Measurements from ENCODE around the gene SNRNP70. TPM values are rescaled to one million over a fixed set of nuclear protein-coding genes. Genes with fewer than 3 reads are reported as not detected.
"Not testable (repeated sequence)": the region's sequence is repeated elsewhere in the genome, so short reads cannot be mapped to it uniquely, and the experiment has no call there.

SNRNP70 gene
- total RNA-seq, 1 donor from 2014 or later: 270 TPM

GRCh38 chr19:49073514-49074378 is 11.5 kb upstream of the SNRNP70 start:
- peak overlapping the region; percentile 60 for H3K4me3 Mint-ChIP-seq
- intact Hi-C loops (cut with micrococcal nuclease): no loop called here
- no peak for DNase-seq
- no peak overlapping the region for H3K27ac Mint-ChIP-seq
- H3K36me3 Mint-ChIP-seq (ENCODE audit: low read depth): peaks cover 2% of the 10 kb centered on the region
- peaks cover 7% of the 10 kb centered on the region for H3K9me3 Mint-ChIP-seq
- H3K27me3 Mint-ChIP-seq: peaks cover 41% of the 10 kb centered on the region
- peaks cover 6% of the 10 kb centered on the region for H3K4me1 Mint-ChIP-seq

- intact Hi-C loops (cut with micrococcal nuclease): loop anchor here (5.0 kb wide), 1 partner anchor 72 kb away; no protein-coding TSS in a partner anchor
- H3K4me3 Mint-ChIP-seq; H3K36me3 Mint-ChIP-seq (ENCODE audit: low read depth); H3K4me1 Mint-ChIP-seq; H3K9me3 Mint-ChIP-seq; H3K27ac Mint-ChIP-seq: not testable (repeated sequence)
- DNase-seq: peak; percentile 73
- peaks cover 32% of the 10 kb centered on the region for H3K27me3 Mint-ChIP-seq
Observed at GRCh38 chr19:49074869-49075268, 10.4 kb upstream of the SNRNP70 start.

- Mint-ChIP-seq H3K9me3 (peaks cover 4% of the 10 kb centered on the region), H3K4me1 (peaks cover 9% of the 10 kb centered on the region), H3K27me3 (peaks cover 4% of the 10 kb centered on the region), H3K36me3 (ENCODE audit: low read depth) (no peaks in the 10 kb centered on the region), H3K27ac (no peak overlapping the region), H3K4me3 (no peak overlapping the region)
- intact Hi-C loops (cut with micrococcal nuclease): no loop called here
- no peak for DNase-seq
Observed at GRCh38 chr19:49080392-49080791, 4.9 kb upstream of the SNRNP70 start.

GRCh38 chr19:49081273-49081672 is 4.0 kb upstream of the SNRNP70 start:
- intact Hi-C loops (cut with micrococcal nuclease): no loop called here
- peaks cover 13% of the 10 kb centered on the region for H3K4me1 Mint-ChIP-seq
- H3K9me3 Mint-ChIP-seq: peaks cover 4% of the 10 kb centered on the region
- H3K4me3 Mint-ChIP-seq: no peak overlapping the region
- no peak overlapping the region for H3K27ac Mint-ChIP-seq
- no peak for DNase-seq
- peaks cover 4% of the 10 kb centered on the region for H3K27me3 Mint-ChIP-seq
- peaks cover 5% of the 10 kb centered on the region for H3K36me3 Mint-ChIP-seq (ENCODE audit: low read depth)

GRCh38 chr19:49084206-49085019 is 838 bp upstream of the SNRNP70 start:
- Mint-ChIP-seq H3K9me3 (peaks cover 4% of the 10 kb centered on the region), H3K4me3 (peak overlapping the region; percentile 98), H3K36me3 (ENCODE audit: low read depth) (peaks cover 25% of the 10 kb centered on the region), H3K4me1 (peaks cover 26% of the 10 kb centered on the region), H3K27me3 (peaks cover 4% of the 10 kb centered on the region), H3K27ac (peak overlapping the region; percentile 86)
- DNase-seq: no peak
- intact Hi-C loops (cut with micrococcal nuclease): loop anchor here (1.0 kb wide), 2 partner anchors 30 to 35 kb away; partner anchors contain the start of genes C19orf73, LIN7B and PPFIA3

- Mint-ChIP-seq H3K27me3 (peaks cover 4% of the 10 kb centered on the region), H3K27ac (peak overlapping the region; percentile 86), H3K36me3 (ENCODE audit: low read depth) (peaks cover 37% of the 10 kb centered on the region), H3K4me1 (peaks cover 29% of the 10 kb centered on the region), H3K4me3 (peak overlapping the region; percentile 98), H3K9me3 (peaks cover 4% of the 10 kb centered on the region)
- intact Hi-C loops (cut with micrococcal nuclease): loop anchor here (1.0 kb wide), 2 partner anchors 28 to 33 kb away; partner anchors contain the start of genes C19orf73, LIN7B and PPFIA3
- no peak for DNase-seq
Observed at GRCh38 chr19:49085868-49086232, 599 bp downstream of the SNRNP70 start.

GRCh38 chr19:49086296-49086695 is 1.0 kb downstream of the SNRNP70 start:
- Mint-ChIP-seq H3K27me3 (peaks cover 4% of the 10 kb centered on the region), H3K4me3 (peak overlapping the region; percentile 98), H3K27ac (peak overlapping the region; percentile 86), H3K4me1 (peaks cover 30% of the 10 kb centered on the region), H3K9me3 (peaks cover 4% of the 10 kb centered on the region), H3K36me3 (ENCODE audit: low read depth) (peaks cover 39% of the 10 kb centered on the region)
- DNase-seq: no peak
- intact Hi-C loops (cut with micrococcal nuclease): no loop called here

GRCh38 chr19:49091391-49092038 is 6.3 kb downstream of the SNRNP70 start:
- no peaks in the 10 kb centered on the region for H3K27me3 Mint-ChIP-seq
- peaks cover 65% of the 10 kb centered on the region for H3K36me3 Mint-ChIP-seq (ENCODE audit: low read depth)
- H3K4me3 Mint-ChIP-seq: no peak overlapping the region
- H3K4me1 Mint-ChIP-seq: peaks cover 23% of the 10 kb centered on the region
- intact Hi-C loops (cut with micrococcal nuclease): no loop called here
- no peaks in the 10 kb centered on the region for H3K9me3 Mint-ChIP-seq
- peak overlapping the region; percentile 53 for H3K27ac Mint-ChIP-seq
- no peak for DNase-seq

GRCh38 chr19:49092686-49093085 is 7.4 kb downstream of the SNRNP70 start:
- Mint-ChIP-seq H3K9me3 (no peaks in the 10 kb centered on the region), H3K36me3 (ENCODE audit: low read depth) (peaks cover 63% of the 10 kb centered on the region), H3K27me3 (no peaks in the 10 kb centered on the region), H3K4me3 (no peak overlapping the region), H3K27ac (no peak overlapping the region), H3K4me1 (peaks cover 20% of the 10 kb centered on the region)
- no peak for DNase-seq
- intact Hi-C loops (cut with micrococcal nuclease): no loop called here

GRCh38 chr19:49094505-49095482 is 9.5 kb downstream of the SNRNP70 start:
- no peak for DNase-seq
- Mint-ChIP-seq H3K4me1 (peaks cover 17% of the 10 kb centered on the region), H3K36me3 (ENCODE audit: low read depth) (peaks cover 69% of the 10 kb centered on the region), H3K27ac (peak overlapping the region; percentile 27), H3K4me3 (no peak overlapping the region), H3K9me3 (no peaks in the 10 kb centered on the region), H3K27me3 (no peaks in the 10 kb centered on the region)
- intact Hi-C loops (cut with micrococcal nuclease): no loop called here

- Mint-ChIP-seq H3K4me1 (peaks cover 6% of the 10 kb centered on the region), H3K9me3 (no peaks in the 10 kb centered on the region), H3K36me3 (ENCODE audit: low read depth) (peaks cover 62% of the 10 kb centered on the region), H3K27ac (peak overlapping the region; percentile 20), H3K27me3 (no peaks in the 10 kb centered on the region), H3K4me3 (no peak overlapping the region)
- intact Hi-C loops (cut with micrococcal nuclease): loop anchor here (1.0 to 2.0 kb wide), 2 partner anchors 48 to 101 kb away; no protein-coding TSS in a partner anchor
- DNase-seq: peak; percentile 93
Observed at GRCh38 chr19:49097453-49098288, 12.4 kb downstream of the SNRNP70 start.

GRCh38 chr19:49098795-49099194 is 13.5 kb downstream of the SNRNP70 start:
- no peak overlapping the region for H3K4me3 Mint-ChIP-seq
- H3K27me3 Mint-ChIP-seq: no peaks in the 10 kb centered on the region
- peaks cover 60% of the 10 kb centered on the region for H3K36me3 Mint-ChIP-seq (ENCODE audit: low read depth)
- intact Hi-C loops (cut with micrococcal nuclease): loop anchor here (2.0 kb wide), 1 partner anchor 100 kb away; no protein-coding TSS in a partner anchor
- H3K9me3 Mint-ChIP-seq: no peaks in the 10 kb centered on the region
- no peak overlapping the region for H3K27ac Mint-ChIP-seq
- H3K4me1 Mint-ChIP-seq: peaks cover 6% of the 10 kb centered on the region
- DNase-seq: no peak
